M059J (cell line): ENCODE results near the gene DDX27. TPM values are rescaled to one million over a fixed set of nuclear protein-coding genes. Genes with fewer than 3 reads are reported as not detected.

Source experiments
- DNase-seq: peaks from one replicate; pipeline ENCODE4 v3.0.0-alpha.2; 2012; ENCODE audit warnings: low read depth
- total RNA-seq: library from RNA; depleted of rRNA; stranded (reverse); fragments of >200 nt; shearing (Covaris generic); gene quantifications from 2 replicates; pipeline ENCODE4 v1.2.3, GENCODE V29; 2014

The DDX27 gene
- total RNA-seq, 1 experiment from 2014 or later: 65.4 TPM

DNA sequence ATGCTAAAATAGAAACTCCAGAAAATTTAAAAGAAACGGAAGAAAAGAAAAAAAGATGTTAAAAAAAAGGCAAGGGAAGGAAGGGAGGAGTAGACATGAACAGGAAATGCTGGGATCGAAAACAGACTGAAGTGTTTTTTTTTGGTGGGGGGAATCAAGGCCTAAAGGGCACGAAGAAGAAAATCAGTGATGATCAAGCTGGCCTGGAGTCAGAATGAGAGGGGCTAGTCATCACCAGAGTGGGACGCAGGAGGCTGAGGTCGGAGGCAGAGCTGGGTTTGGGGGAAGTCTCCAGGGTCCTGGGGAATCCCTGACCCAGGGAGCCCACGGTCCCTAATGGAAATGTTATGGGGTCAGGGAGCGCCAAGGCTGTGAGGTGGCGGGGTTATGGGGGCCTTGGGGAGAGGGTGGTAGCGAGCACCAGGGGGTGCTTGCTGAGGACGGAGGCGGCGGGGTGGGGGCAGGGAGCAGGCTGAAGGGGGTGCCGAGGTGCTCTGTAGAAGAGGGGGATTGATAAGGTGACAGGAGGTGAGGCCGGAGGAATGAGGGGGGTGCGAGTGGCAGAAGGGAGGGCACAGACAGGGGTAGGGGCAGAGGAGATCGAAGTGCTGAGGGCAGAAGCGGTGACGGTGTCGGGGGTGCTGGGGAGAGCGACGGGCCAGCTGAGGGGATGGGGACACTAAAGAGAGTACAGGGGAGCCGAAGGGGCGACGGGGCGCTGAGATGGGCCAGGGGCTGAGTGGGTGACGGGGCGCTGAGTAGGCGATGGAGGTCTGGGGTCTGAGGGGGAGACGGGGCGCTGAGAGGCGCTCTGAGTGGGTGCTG is 58.0 kb downstream of the DDX27 start:
- no peak for DNase-seq

DNA sequence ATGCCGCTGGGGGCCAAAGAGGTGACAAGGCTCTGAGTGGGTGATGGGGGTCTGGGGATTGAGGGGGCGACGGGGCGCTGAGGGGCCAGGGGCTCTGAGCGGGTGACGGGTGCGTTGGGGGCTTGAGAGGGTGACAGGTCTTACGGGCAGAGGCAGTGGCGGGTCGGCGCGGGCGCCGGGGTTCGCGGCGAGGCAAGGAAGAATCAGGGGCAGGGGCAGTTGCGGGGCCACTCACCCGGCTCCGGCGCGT is 58.5 kb downstream of the DDX27 start:
- DNase-seq: no peak

DNA sequence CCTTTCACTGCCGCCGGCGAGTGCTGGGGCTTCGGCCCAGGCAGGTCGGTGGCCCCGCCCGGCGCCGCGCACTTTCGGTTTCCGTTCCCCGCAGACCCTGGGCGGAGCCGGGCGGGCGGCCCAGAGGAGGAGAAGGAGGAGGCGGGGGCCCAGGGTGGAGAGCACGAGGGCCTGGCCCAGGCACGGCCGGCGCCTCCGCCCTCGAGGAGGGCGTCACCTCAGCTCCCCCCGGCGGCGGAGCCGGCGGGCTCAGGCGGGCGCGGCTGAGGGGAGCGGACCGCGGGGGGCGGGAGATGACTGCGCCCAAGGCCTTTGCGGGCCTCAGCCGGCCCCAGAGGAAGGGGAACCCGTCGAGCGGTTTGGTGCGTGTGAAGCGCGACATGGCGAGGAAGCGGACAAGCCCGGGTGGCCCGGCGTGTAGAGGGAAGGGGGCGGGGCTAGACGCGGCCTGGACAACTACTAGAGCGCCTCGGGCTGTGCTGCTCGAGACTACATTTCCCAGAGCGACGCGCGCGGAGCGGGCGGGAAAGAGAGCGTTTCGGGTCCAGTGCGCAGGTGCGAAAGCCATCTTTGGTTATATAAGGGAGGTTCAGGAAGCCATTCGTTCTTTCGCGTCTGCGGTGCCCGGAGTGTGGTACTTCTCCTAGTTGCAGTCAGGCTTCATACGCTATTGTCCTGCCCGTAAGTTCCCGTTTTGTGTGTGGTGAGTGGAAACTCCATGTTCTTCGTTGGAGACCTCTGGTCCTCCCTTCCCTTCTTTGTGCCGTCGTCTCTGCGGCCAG is 59.0 kb downstream of the DDX27 start, which contains the start of gene ZNFX1:
ZNFX1 (minus strand) TSS at position 22 of the 782 bp plus-strand sequence. CDS start 2,218 bp downstream, outside the sequence.
- peak; percentile 99 for DNase-seq

GRCh38 chr20:49278818-49279676 is 59.8 kb downstream of the DDX27 start:
- DNase-seq: no peak

GRCh38 chr20:49279677-49280462 is 60.7 kb downstream of the DDX27 start:
- no peak for DNase-seq

DNA sequence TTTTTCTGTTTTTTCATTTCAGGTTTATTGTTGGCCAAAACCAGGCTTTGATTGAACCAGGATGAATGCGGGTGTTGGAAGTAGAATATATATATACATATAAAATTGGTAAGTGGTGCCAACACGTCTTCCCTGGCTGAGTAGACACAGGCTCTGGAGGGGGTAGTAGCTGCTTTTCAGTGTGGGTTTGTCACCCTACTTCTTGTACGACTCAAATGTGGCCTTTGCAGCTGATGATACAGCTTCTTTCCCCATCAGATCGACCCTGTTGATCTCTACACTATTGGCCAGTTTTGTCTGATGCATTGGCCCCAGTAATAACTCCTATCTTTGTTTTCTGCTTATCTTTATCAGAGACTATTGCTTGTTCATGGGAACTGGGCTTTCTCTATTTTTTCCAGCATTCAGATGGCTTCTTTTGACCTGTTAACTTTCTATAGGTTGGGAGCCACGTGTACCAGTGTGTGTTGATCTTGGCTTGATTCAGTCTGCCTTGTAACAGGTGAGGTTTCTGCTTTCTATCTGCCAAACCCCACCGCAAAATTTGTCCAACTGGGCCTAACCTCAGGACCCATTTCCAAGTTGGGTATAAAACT is 61.3 kb downstream of the DDX27 start:
- DNase-seq: no peak

- no peak for DNase-seq
Observed at GRCh38 chr20:49281059-49281912, 62.1 kb downstream of the DDX27 start.

- DNase-seq: no peak
Observed at GRCh38 chr20:49281913-49282467, 62.8 kb downstream of the DDX27 start.

DNA sequence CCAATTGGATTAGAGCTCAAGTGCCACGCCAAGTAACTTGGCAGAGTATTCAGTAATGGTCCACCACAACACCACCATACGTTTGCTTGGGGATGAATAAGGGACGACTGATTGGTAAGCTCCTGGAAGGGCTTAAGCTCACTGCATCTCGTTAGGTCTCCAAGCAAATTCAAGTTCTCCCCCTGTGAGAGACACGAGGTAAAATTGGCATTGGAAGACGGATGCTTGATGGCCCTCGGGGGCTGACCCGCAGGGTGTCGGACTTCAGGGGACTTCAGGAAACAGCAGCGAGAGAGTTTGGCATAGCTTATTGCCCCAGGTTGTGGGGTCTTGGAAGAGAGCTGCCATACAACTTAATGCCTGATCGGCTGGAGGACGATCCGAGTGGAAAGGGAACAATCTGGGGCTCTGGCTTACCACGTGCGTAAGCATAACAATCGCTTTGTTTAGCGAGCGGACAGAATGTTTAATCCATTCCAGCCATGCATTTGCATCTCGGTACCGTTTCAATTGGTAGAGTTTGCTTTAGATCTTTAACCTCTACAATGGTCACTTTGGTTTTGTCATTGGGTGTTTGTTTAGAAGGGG is 63.5 kb downstream of the DDX27 start:
- DNase-seq: no peak

DNA sequence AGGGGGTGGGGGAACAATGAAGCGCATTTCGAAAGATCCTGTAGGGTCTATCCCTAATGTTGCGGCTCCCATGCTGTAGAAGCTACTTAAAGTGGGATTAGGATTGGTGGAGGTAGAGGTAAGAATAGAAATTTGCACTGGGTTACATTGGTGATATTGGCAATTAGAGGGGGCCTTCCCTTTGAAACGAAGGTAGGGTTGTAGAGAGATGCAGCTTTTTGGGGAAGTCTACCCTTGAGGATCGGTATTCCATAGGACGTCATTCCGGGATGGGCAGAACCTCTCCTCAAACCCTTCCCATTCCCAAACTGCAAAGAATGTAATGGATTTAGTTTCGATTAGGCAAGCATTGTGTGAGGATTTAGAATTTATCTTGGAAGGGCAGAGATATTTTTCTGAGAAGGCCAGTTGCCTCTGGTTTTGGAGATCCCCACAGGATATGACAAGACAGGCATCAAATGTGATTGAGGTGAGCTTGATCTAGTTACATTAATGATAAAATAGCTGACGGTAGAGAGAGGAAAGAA is 64.0 kb downstream of the DDX27 start:
- no peak for DNase-seq

GRCh38 chr20:49283703-49284625 is 64.7 kb downstream of the DDX27 start:
- DNase-seq: no peak

DNA sequence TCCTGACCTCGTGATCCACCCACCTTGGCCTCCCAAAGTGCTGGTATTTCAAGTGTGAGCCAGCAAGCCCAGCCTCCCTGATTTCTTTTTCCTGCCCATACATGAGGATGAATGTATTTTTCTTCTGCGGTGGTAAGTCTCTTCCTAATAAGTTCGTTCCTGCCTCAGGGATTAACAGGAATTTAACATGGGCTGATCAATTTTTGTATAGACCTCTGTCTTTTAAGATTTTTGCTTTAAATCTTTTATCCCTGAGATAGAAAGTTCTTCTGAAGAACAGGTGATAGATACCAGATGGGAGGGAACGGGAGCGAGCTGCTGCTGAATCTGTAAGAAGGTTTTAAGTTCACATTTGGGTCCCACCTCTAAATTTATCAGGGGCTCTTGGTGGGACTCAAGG is 65.6 kb downstream of the DDX27 start:
- DNase-seq: no peak

DNA sequence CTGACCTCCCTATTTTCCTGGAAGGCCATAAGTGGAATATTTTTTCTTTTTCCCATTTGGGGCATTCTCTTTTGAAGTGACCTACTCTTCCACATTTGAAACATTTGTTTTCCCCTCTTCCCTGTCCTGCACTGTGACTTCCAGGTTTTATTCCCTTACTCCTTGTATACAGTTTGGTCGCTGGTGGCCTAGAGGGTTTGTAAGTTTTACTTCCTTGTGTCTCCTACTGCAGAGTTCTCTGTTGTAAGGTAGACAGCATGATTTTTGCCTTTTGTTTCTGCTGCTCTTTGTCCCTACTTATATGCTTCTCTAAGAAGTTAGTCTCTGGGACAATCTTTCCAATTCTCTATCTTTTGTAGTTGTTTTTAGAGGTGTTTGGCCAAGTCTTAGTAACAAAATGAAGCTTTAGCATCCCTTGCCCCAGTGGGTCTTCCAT is 66.0 kb downstream of the DDX27 start:
- no peak for DNase-seq

DNA sequence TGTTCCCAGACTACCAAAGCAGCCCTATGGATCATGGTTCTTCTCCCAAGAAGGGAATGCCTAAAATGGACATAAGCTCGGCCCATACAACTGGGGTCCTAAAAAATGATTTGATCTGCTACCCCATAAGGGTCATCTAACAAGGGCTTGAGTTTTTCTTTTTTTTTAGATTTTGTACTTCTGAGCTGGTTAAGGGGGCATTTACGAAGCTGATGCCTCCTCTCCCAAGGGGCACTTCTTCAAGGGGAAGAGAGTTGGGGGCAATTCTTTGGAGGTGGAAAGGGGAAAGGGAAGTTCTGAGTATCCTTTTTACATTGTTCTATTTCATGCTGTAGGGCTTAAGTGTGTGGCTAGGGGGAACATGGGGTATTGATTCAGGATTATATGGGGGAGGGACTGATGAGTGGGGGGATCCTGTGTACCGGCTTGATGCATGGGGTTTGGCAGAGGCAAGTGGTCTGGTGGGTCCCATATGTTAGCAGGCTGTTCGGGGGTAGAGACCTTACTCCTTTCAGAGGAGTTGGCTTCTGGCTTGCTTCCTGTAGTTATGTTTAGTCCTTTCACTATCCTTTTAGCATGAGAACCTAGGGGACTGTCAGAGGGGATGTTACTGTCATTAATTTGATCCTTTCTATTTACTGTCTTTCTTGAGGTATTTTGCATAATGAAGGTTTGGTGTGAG is 66.7 kb downstream of the DDX27 start:
- no peak for DNase-seq

GRCh38 chr20:49286689-49287551 is 67.7 kb downstream of the DDX27 start:
- DNase-seq: peak; percentile 64

DNA sequence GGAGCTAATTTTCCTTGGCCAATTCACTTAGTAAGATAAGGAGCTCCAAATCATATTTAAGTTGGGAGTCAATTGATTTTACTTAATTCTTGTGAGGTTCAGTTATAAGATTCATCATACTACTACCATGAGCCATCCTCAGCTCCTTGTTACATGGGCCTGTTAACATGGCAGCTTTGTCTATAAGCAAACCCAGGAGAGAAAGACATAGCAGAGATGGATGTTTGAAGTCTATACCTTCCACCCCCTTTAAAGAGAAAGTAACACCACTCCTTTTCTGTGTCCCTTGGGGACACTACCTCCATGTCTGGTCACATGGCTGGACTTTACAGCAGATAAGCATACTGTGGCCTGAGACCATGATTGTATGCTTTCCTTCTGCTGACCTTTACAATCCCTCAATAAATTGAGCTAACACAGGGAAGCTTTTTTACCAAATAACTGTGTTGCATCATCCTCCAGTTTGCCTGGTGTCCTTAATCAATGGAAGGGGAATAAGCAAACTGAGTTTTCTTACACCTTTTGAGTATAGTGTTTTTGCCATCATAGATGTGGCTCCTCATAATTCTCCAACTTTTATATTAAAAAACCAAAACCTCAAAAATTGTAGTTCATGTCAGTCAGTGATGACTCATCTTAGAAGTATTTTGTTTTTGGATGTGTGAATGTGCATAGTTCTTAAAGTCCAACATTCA is 68.5 kb downstream of the DDX27 start:
- peak; percentile 74 for DNase-seq
